AG04449 (cell line): ENCODE data around the gene SETD2.
"Not testable (repeated sequence)": the region's sequence is repeated elsewhere in the genome, so short reads cannot be mapped to it uniquely, and the experiment has no call there.

ENCODE experiments used
- CTCF ChIA-PET: fragments of 350-600 bp; formaldehyde crosslinking; extraction: SDS; loops from one replicate; lab custom pipeline; 2021; ENCODE audit warnings: antibody characterized with exemption; lab: Yijun Ruan, JAX
- POLR2A ChIA-PET: fragments of 400-600, 350-600 bp; formaldehyde crosslinking; extraction: SDS; loops from one replicate; lab custom pipeline; 2020; ENCODE audit warnings: antibody characterized with exemption, inconsistent platforms; lab: Yijun Ruan, JAX
- DNase-seq: peaks from one replicate; pipeline ENCODE4 v3.0.0-alpha.2; 2010; ENCODE audit warnings: low read depth, low spot score
- H3K4me3 ChIP-seq: 2 replicates; pipeline ENCODE4 v1.5.1; 2011; ENCODE audit warnings: low read depth, mild to moderate bottlenecking, control low read depth, low read length
- TF ChIP-seq, protein P1 (sequence below): IDR thresholded peaks from one replicate; pipeline ENCODE4 v1.5.1; 2011; ENCODE audit warnings: mild to moderate bottlenecking, moderate library complexity, low read length, control low read depth, inconsistent platforms; ENCODE audit not compliant: insufficient read depth; ENCODE audit errors: missing control alignments

The SETD2 gene

DNA sequence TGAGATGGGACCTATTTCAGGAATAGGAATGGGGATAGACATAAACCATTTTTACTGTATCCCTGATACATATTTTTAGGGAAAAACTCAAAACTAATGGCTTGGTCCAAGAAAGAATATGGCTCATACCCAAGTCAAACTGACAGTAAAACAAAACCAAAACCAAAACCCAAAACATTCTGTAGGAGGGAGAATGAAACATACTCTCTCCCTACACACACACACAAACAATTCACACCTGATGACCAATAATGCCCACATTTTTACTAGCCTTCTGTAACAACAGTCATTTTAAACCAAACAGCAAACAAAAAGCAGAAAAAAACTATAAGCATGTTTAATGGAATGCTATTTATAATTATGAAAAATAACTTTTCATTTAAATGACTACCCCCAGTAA is 109.5 kb downstream of the SETD2 start:
- ChIA-PET CTCF (interaction anchor here (0.7 kb wide), 1 partner anchor 8 kb away, joined by 3 read pairs; no protein-coding TSS in a partner anchor), POLR2A (no interaction called here)
- DNase-seq, result no peak
- TF ChIP-seq, protein P1, sequence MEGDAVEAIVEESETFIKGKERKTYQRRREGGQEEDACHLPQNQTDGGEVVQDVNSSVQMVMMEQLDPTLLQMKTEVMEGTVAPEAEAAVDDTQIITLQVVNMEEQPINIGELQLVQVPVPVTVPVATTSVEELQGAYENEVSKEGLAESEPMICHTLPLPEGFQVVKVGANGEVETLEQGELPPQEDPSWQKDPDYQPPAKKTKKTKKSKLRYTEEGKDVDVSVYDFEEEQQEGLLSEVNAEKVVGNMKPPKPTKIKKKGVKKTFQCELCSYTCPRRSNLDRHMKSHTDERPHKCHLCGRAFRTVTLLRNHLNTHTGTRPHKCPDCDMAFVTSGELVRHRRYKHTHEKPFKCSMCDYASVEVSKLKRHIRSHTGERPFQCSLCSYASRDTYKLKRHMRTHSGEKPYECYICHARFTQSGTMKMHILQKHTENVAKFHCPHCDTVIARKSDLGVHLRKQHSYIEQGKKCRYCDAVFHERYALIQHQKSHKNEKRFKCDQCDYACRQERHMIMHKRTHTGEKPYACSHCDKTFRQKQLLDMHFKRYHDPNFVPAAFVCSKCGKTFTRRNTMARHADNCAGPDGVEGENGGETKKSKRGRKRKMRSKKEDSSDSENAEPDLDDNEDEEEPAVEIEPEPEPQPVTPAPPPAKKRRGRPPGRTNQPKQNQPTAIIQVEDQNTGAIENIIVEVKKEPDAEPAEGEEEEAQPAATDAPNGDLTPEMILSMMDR, result no peak
- H3K4me3 ChIP-seq, result no peak overlapping the region

DNA sequence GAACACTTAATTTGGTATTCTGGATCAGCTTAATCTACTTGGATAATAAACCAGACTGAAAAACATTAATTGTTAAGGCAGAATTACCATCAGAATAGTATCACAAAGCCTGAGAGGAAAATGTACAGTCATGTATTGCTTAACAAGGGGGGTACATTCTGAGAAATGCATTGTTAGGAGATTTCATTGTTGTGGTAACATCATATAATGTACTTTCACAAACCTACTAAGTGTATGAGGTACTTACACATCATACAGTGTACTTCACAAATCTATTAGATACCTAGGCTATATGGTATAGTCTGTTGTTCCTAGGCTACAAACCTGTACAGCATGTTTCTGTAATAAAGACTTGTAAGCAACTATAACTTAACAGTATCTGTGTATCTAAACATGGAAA is 116.2 kb downstream of the SETD2 start:
- POLR2A ChIA-PET, result no interaction called here
- TF ChIP-seq, protein P1, result no peak
- H3K4me3 ChIP-seq, result no peak overlapping the region
- no peak for DNase-seq
- CTCF ChIA-PET, result no interaction called here

DNA sequence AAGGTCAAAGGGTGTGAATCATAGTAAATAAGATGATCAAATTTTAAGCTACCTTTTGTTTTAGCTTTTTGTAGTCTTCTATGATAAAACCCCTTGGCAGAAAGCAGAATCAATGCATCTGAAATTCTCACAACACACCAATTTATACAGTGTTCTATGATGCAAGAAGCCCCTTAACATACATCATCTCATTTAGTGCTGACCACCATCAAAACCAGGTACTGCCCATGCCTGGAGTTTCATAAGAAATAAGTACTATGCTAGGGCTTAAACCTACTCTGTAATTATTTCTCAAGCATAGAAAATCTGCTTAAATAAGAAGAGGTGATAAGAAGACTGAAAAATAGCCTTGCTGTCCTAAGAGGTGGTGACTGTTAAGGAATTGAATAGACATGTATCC is 116.8 kb downstream of the SETD2 start:
- H3K4me3 ChIP-seq, result no peak overlapping the region
- POLR2A ChIA-PET, result no interaction called here
- TF ChIP-seq, protein P1, result no peak
- CTCF ChIA-PET, result interaction anchor here (0.6 to 1.1 kb wide), 3 partner anchors 8 to 65 kb away, joined by 3 to 4 read pairs (median 3); no protein-coding TSS in a partner anchor
- DNase-seq, result no peak

DNA sequence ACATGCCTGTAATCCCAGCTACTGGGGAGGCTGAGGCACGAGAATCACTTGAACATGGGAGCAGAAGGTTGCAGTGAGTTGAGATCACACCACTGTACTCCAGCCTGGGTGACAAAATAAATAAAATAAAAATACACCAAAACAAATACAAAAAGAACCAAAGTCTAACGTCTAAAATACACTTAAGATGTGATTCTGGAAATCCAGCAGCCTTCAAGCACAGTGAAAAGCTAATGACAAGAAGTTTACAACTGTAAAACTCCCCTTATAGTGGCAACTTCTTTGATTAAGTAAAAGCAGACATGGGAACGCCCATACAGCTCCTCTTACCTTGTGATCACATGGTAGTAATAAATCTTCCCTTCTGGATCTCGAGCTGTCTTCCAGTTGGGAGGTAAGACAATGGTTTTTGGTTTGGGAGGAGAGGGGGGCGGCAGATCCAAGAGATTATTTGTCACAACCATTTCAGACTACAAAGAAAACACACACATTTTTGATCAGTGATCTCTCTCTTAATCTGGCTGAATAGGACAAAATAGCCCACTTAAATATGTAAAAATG is 121.6 kb downstream of the SETD2 start:
- POLR2A ChIA-PET, result no interaction called here
- no peak overlapping the region for H3K4me3 ChIP-seq
- CTCF ChIA-PET, result interaction anchor here (1.1 to 1.8 kb wide), 2 partner anchors 9 to 133 kb away, joined by 3 to 4 read pairs; no protein-coding TSS in a partner anchor
- TF ChIP-seq, protein P1, result no peak
- DNase-seq, result no peak

DNA sequence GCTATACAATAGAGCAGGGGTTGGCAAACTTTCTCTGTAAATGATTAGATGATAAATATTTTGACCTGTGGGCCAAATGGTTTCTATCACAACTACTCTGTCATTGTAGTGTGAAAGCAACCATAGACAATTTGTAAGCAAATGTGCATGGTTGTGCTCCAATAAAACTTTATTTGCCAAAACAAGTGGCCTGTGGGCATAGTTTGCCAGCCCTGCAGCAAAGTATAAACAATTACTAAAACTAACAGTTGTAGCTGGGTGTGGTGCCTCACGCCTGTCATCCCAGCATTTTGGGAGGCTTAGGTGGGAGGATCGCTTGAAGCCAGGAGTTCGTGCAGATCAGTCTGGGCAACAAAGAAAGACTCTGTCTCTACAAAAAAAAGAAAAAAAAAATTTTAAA is 122.8 kb downstream of the SETD2 start:
- TF ChIP-seq, protein P1, result no peak
- no peak for DNase-seq
- H3K4me3 ChIP-seq, result no peak overlapping the region
- CTCF ChIA-PET, result interaction anchor here (1.4 to 1.8 kb wide), 4 partner anchors 12 to 283 kb away, joined by 3 to 4 read pairs (median 4); no protein-coding TSS in a partner anchor
- POLR2A ChIA-PET, result no interaction called here

DNA sequence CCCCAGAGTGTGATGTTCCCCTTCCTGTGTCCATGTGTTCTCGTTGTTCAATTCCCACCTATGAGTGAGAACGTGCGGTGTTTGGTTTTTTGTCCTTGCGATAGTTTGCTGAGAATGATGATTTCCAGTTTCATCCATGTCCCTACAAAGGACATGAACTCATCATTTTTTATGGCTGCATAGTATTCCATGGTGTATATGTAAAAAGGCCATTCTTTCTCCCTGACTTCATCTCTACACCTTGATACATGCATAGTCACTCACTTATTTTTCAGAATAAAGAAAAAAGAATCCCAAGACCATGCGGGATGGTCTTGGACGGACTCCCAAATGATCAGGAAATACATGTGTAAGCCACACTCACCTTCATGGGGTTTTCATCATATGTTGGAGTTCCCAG is 126.6 kb downstream of the SETD2 start:
- CTCF ChIA-PET, H3K4me3 ChIP-seq, DNase-seq, POLR2A ChIA-PET: not testable (repeated sequence)
